IPS DF 4.7 (cell line): ENCODE data around the gene CYP46A1.
"Not testable (repeated sequence)": the region's sequence is repeated elsewhere in the genome, so short reads cannot be mapped to it uniquely, and the experiment has no call there.

Source experiments
- DNase-seq: peaks from one replicate; pipeline ENCODE4 v3.0.0-alpha.2; 2013; ENCODE audit warnings: low spot score; ENCODE audit errors: extremely low read depth

CYP46A1 gene

GRCh38 chr14:99755629-99756603 lies 71.8 kb downstream of the CYP46A1 start:
- DNase-seq, result no peak

GRCh38 chr14:99756796-99757195 lies 72.7 kb downstream of the CYP46A1 start:
- no peak for DNase-seq

GRCh38 chr14:99757331-99758070 lies 73.4 kb downstream of the CYP46A1 start:
- DNase-seq, result no peak

- peak; percentile 58 for DNase-seq
Observed at GRCh38 chr14:99758121-99758821, 74.2 kb downstream of the CYP46A1 start.

- DNase-seq, result no peak
Observed at GRCh38 chr14:99758872-99759545, 74.9 kb downstream of the CYP46A1 start.

- no peak for DNase-seq
Observed at GRCh38 chr14:99759546-99759925, 75.4 kb downstream of the CYP46A1 start.

- DNase-seq, result no peak
Observed at GRCh38 chr14:99760817-99761216, 76.7 kb downstream of the CYP46A1 start.

GRCh38 chr14:99762911-99763310 lies 78.8 kb downstream of the CYP46A1 start:
- not testable (repeated sequence) for DNase-seq

- DNase-seq, result no peak
Observed at GRCh38 chr14:99763527-99764221, 79.6 kb downstream of the CYP46A1 start.

- no peak for DNase-seq
Observed at GRCh38 chr14:99764222-99764706, 80.2 kb downstream of the CYP46A1 start.

- no peak for DNase-seq
Observed at GRCh38 chr14:99768381-99768780, 84.3 kb downstream of the CYP46A1 start.

GRCh38 chr14:99769123-99769522 lies 85.0 kb downstream of the CYP46A1 start:
- DNase-seq, result no peak

GRCh38 chr14:99769799-99770198 lies 85.7 kb downstream of the CYP46A1 start:
- DNase-seq, result no peak

GRCh38 chr14:99772371-99773283 lies 88.5 kb downstream of the CYP46A1 start:
- no peak for DNase-seq

GRCh38 chr14:99773521-99774497 lies 89.7 kb downstream of the CYP46A1 start:
- no peak for DNase-seq

- DNase-seq, result no peak
Observed at GRCh38 chr14:99774556-99775307, 90.6 kb downstream of the CYP46A1 start.

- no peak for DNase-seq
Observed at GRCh38 chr14:99775351-99775750, 91.3 kb downstream of the CYP46A1 start.
